SK-N-SH (cell line): ENCODE data around the gene NMT2. TPM values are rescaled to one million over a fixed set of nuclear protein-coding genes. Genes with fewer than 3 reads are reported as not detected.

Experiments used
- CTCF ChIA-PET: fragments of 300-600, 350-600 bp; formaldehyde crosslinking; extraction: SDS; loops from one replicate; lab custom pipeline; 2021; lab: Yijun Ruan, JAX
- POLR2A ChIA-PET: fragments of 350-600 bp; sonication (Branson Sonifier 250); formaldehyde crosslinking; extraction: SDS; loops from one replicate; lab custom pipeline; 2020; ENCODE audit warnings: antibody characterized with exemption, inconsistent platforms; lab: Yijun Ruan, JAX
- DNase-seq: peaks from one replicate; pipeline ENCODE4 v3.0.0; 2012
- H2AFZ ChIP-seq: fragments of 200-600 bp; sonication (generic); 2 replicates; pipeline ENCODE4 v1.8.1; 2016; ENCODE audit warnings: antibody characterized with exemption, mild to moderate bottlenecking, low read depth
- H3F3A ChIP-seq: fragments of 200-600 bp; sonication (generic); replicated peaks from 2 replicates; pipeline ENCODE3; 2016; ENCODE audit warnings: antibody characterized with exemption, mild to moderate bottlenecking; ENCODE audit not compliant: insufficient read depth
- H3K27ac ChIP-seq, 2 experiments: fragments of 200-500 bp in 1 of 2; fragments of 200-600 bp in 1 of 2; sonication (Bioruptor generic) in 1 of 2; sonication (generic), shearing (Covaris generic) in 1 of 2; 2 replicates each; pipeline versions ENCODE4 v1.5.1 to v1.6.1; 2014 to 2016; ENCODE audit warnings: low read depth in 2 of 2, inconsistent platforms in 1 of 2, low read length in 1 of 2, mild to moderate bottlenecking in 1 of 2, mixed read lengths in 1 of 2
- H3K27me3 ChIP-seq: fragments of 200-600 bp; sonication (generic), shearing (Covaris generic); 2 replicates; pipeline ENCODE4 v1.6.1; 2016; ENCODE audit warnings: mixed run types; ENCODE audit not compliant: insufficient read depth
- H3K36me3 ChIP-seq, 2 experiments: fragments of 200-500 bp in 1 of 2; fragments of 200-600 bp in 1 of 2; sonication (Bioruptor generic) in 1 of 2; sonication (generic) in 1 of 2; replicated peaks in 1 of 2; 2 replicates each; pipeline versions ENCODE3 to v1.5.1; 2014 to 2016; ENCODE audit warnings: low read length in 1 of 2, mild to moderate bottlenecking in 1 of 2; ENCODE audit not compliant: insufficient read depth in 2 of 2, control insufficient read depth in 1 of 2
- H3K4me1 ChIP-seq, 2 experiments: fragments of 200-500 bp in 1 of 2; fragments of 200-600 bp in 1 of 2; sonication (Bioruptor generic) in 1 of 2; sonication (generic), shearing (Covaris generic) in 1 of 2; 2 replicates each; pipeline versions ENCODE4 v1.5.1 to v1.6.1; 2014 to 2016; ENCODE audit warnings: low read depth in 1 of 2, low read length in 1 of 2, mixed run types in 1 of 2; ENCODE audit not compliant: insufficient read depth in 2 of 2, control insufficient read depth in 1 of 2
- H3K4me2 ChIP-seq: fragments of 200-600 bp; sonication (generic), shearing (Covaris generic); 2 replicates; pipeline ENCODE4 v1.6.1; 2017; ENCODE audit warnings: mixed run types
- H3K4me3 ChIP-seq, 2 experiments: fragments of 200-500 bp in 1 of 2; fragments of 200-600 bp in 1 of 2; sonication (Bioruptor generic) in 1 of 2; sonication (generic), shearing (Covaris generic) in 1 of 2; 2 replicates each; pipeline versions ENCODE4 v1.5.1 to v1.8.1; 2014 to 2016; ENCODE audit warnings: low read depth in 2 of 2, inconsistent platforms in 1 of 2, low read length in 1 of 2, mild to moderate bottlenecking in 1 of 2, mixed read lengths in 1 of 2, moderate library complexity in 1 of 2
- H3K79me2 ChIP-seq: fragments of 200-600 bp; sonication (generic); 2 replicates; pipeline ENCODE4 v1.8.1; 2017; ENCODE audit warnings: mild to moderate bottlenecking; ENCODE audit not compliant: insufficient read depth
- H3K9ac ChIP-seq: fragments of 200-600 bp; sonication (generic); 2 replicates; pipeline ENCODE4 v1.6.1; 2017; ENCODE audit warnings: mixed run types
- H3K9me2 ChIP-seq: fragments of 200-600 bp; sonication (generic); 2 replicates; pipeline ENCODE4 v1.6.1; 2017; ENCODE audit warnings: mixed run types
- H3K9me3 ChIP-seq: fragments of 200-600 bp; sonication (generic); 2 replicates; pipeline ENCODE4 v1.6.1; 2017; ENCODE audit warnings: mixed run types, mild to moderate bottlenecking, moderate library complexity
- H4K20me1 ChIP-seq: fragments of 200-600 bp; sonication (generic); 2 replicates; pipeline ENCODE4 v1.6.1; 2017; ENCODE audit warnings: mild to moderate bottlenecking, mixed run types; ENCODE audit not compliant: insufficient read depth
- EP300 ChIP-seq, 2 experiments: IDR thresholded peaks; 2 replicates each; pipeline versions ENCODE4 v1.4.0 to v1.6.1; 2012; ENCODE audit warnings: borderline replicate concordance in 1 of 2, low read depth in 1 of 2, low read length in 1 of 2
- GATA2 ChIP-seq: sonication (generic); formaldehyde crosslinking; IDR thresholded peaks from 2 replicates; pipeline ENCODE4 v1.5.0; 2020; ENCODE audit warnings: mild to moderate bottlenecking, missing genetic modification reagents
- MXI1 ChIP-seq: IDR thresholded peaks from 2 replicates; pipeline ENCODE4 v1.6.1; 2012; ENCODE audit warnings: mild to moderate bottlenecking, low read depth, low read length, improper control_type of control experiment
- NRF1 ChIP-seq: IDR thresholded peaks from 2 replicates; pipeline ENCODE4 v1.6.1; 2012; ENCODE audit warnings: low read depth, mild to moderate bottlenecking, low read length
- PBX3 ChIP-seq: IDR thresholded peaks from 2 replicates; pipeline ENCODE4; 2012
- POLR2AphosphoS5 ChIP-seq: IDR thresholded peaks from 2 replicates; pipeline ENCODE4 v1.6.1; 2012; ENCODE audit warnings: low read depth, low read length
- RAD21 ChIP-seq: IDR thresholded peaks from 2 replicates; pipeline ENCODE4 v1.6.1; 2012; ENCODE audit warnings: mild to moderate bottlenecking, low read length
- RCOR1 ChIP-seq: fragments of 150-350 bp; IDR thresholded peaks from 2 replicates; pipeline ENCODE4 v1.6.1; 2017; ENCODE audit warnings: antibody characterized with exemption, low read length
- SIN3A ChIP-seq: IDR thresholded peaks from 2 replicates; pipeline ENCODE4 v1.6.1; 2012; ENCODE audit warnings: low read depth, mild to moderate bottlenecking, low read length, moderate library complexity, borderline replicate concordance
- TAF1 ChIP-seq: IDR thresholded peaks from 2 replicates; pipeline ENCODE4 v1.6.1; 2012; ENCODE audit warnings: low read depth, mild to moderate bottlenecking, low read length, moderate library complexity, borderline replicate concordance
- TEAD4 ChIP-seq: IDR thresholded peaks from 2 replicates; pipeline ENCODE4 v1.4.0; 2012; ENCODE audit warnings: mild to moderate bottlenecking, borderline replicate concordance; ENCODE audit not compliant: insufficient read depth
- WGBS: methylation state at CpG from one replicate; pipeline ENCODE4 v1.1.6; 2017; ENCODE audit warnings: low lambda C conversion rate; 5-methylcytosine and 5-hydroxymethylcytosine counted together
- polyA plus RNA-seq, 3 experiments: library from polyadenylated mRNA; depleted of rRNA; stranded (reverse); fragments of >200 nt; gene quantifications; 2 replicates each; pipeline ENCODE4 v1.2.3, GENCODE V29; 2012
- TF ChIP-seq, protein P1 (sequence below): IDR thresholded peaks from 2 replicates; pipeline ENCODE4 v1.4.0; 2012; ENCODE audit warnings: low read depth, borderline replicate concordance
- TF ChIP-seq, protein P2 (sequence below): fragments of 200-600 bp; sonication (generic); IDR thresholded peaks from 2 replicates; pipeline ENCODE4 v1.6.1; 2017; ENCODE audit warnings: antibody characterized with exemption, mild to moderate bottlenecking, moderate library complexity
- TF ChIP-seq, protein P3 (sequence below): fragments of 150-350 bp; IDR thresholded peaks from 2 replicates; pipeline ENCODE4 v1.6.1; 2017; ENCODE audit warnings: antibody characterized with exemption, low read length, low read depth, borderline replicate concordance
- TF ChIP-seq, protein P4 (sequence below): IDR thresholded peaks from 2 replicates; pipeline ENCODE4 v1.4.0; 2012; ENCODE audit warnings: low read depth, borderline replicate concordance

Gene NMT2
- polyA plus RNA-seq, 1 of the 3 experiments (the other 2 are of a cell fraction), result 25.9 TPM

GRCh38 chr10:15072358-15072757 lies 96.1 kb downstream of the NMT2 start:
- no peak for DNase-seq
- Histone ChIP-seq H3K4me3 (no peak overlapping the region), H3K4me2 (no peak overlapping the region), H3F3A (no peaks in the 10 kb centered on the region)
- POLR2A ChIA-PET, result no interaction called here
- WGBS, result 84% methylated on average over 5 of the region's 5 CpGs
- no peak for TF ChIP-seq EP300 (IDR thresholded peaks at IDR 0.05; ENCODE audit: borderline replicate concordance in 1 of 2, low read depth in 1 of 2, low read length in 1 of 2)
- TF ChIP-seq, protein P1, sequence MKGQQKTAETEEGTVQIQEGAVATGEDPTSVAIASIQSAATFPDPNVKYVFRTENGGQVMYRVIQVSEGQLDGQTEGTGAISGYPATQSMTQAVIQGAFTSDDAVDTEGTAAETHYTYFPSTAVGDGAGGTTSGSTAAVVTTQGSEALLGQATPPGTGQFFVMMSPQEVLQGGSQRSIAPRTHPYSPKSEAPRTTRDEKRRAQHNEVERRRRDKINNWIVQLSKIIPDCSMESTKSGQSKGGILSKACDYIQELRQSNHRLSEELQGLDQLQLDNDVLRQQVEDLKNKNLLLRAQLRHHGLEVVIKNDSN, result no peak
- TF ChIP-seq MXI1, result no peak
- TF ChIP-seq SIN3A, result no peak
- no peak for TF ChIP-seq RCOR1
- no peak for TF ChIP-seq TEAD4
- TF ChIP-seq RAD21, result no peak
- TF ChIP-seq, protein P2, sequence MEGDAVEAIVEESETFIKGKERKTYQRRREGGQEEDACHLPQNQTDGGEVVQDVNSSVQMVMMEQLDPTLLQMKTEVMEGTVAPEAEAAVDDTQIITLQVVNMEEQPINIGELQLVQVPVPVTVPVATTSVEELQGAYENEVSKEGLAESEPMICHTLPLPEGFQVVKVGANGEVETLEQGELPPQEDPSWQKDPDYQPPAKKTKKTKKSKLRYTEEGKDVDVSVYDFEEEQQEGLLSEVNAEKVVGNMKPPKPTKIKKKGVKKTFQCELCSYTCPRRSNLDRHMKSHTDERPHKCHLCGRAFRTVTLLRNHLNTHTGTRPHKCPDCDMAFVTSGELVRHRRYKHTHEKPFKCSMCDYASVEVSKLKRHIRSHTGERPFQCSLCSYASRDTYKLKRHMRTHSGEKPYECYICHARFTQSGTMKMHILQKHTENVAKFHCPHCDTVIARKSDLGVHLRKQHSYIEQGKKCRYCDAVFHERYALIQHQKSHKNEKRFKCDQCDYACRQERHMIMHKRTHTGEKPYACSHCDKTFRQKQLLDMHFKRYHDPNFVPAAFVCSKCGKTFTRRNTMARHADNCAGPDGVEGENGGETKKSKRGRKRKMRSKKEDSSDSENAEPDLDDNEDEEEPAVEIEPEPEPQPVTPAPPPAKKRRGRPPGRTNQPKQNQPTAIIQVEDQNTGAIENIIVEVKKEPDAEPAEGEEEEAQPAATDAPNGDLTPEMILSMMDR, result no peak
- no peak for TF ChIP-seq NRF1
- TF ChIP-seq, protein P3, sequence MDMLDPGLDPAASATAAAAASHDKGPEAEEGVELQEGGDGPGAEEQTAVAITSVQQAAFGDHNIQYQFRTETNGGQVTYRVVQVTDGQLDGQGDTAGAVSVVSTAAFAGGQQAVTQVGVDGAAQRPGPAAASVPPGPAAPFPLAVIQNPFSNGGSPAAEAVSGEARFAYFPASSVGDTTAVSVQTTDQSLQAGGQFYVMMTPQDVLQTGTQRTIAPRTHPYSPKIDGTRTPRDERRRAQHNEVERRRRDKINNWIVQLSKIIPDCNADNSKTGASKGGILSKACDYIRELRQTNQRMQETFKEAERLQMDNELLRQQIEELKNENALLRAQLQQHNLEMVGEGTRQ, result no peak
- TF ChIP-seq GATA2 (CRISPR knock-in tag), result no peak
- TF ChIP-seq, all 33 proteins: peak for 0
- Histone ChIP-seq H3K9me3 (no peaks in the 10 kb centered on the region), H2AFZ (no peak overlapping the region), H3K27me3 (no peaks in the 10 kb centered on the region), H3K4me1 (no peaks in the 10 kb centered on the region), H3K9me2 (no peaks in the 10 kb centered on the region), H3K9ac (no peak overlapping the region), H3K36me3 (no peaks in the 10 kb centered on the region), H3K27ac (no peak overlapping the region), H4K20me1 (no peaks in the 10 kb centered on the region), H3K79me2 (no peaks in the 10 kb centered on the region)
- CTCF ChIA-PET, result no interaction called here

- H3K9ac ChIP-seq, result no peak overlapping the region
- POLR2A ChIA-PET, result no interaction called here
- H2AFZ ChIP-seq, result no peak overlapping the region
- H3K79me2 ChIP-seq, result no peaks in the 10 kb centered on the region
- CTCF ChIA-PET, result no interaction called here
- H3K4me3 ChIP-seq, result no peak overlapping the region
- H3K9me2 ChIP-seq, result no peaks in the 10 kb centered on the region
- no peaks in the 10 kb centered on the region for H4K20me1 ChIP-seq
- no peaks in the 10 kb centered on the region for H3K36me3 ChIP-seq
- H3K27ac ChIP-seq, result no peak overlapping the region
- no peaks in the 10 kb centered on the region for H3K9me3 ChIP-seq
- no peaks in the 10 kb centered on the region for H3F3A ChIP-seq
- TF ChIP-seq, protein P4, sequence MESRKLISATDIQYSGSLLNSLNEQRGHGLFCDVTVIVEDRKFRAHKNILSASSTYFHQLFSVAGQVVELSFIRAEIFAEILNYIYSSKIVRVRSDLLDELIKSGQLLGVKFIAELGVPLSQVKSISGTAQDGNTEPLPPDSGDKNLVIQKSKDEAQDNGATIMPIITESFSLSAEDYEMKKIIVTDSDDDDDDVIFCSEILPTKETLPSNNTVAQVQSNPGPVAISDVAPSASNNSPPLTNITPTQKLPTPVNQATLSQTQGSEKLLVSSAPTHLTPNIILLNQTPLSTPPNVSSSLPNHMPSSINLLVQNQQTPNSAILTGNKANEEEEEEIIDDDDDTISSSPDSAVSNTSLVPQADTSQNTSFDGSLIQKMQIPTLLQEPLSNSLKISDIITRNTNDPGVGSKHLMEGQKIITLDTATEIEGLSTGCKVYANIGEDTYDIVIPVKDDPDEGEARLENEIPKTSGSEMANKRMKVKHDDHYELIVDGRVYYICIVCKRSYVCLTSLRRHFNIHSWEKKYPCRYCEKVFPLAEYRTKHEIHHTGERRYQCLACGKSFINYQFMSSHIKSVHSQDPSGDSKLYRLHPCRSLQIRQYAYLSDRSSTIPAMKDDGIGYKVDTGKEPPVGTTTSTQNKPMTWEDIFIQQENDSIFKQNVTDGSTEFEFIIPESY, result no peak
- TF ChIP-seq PBX3 (no peak), RCOR1 (no peak), POLR2AphosphoS5 (no peak), TEAD4 (no peak), TAF1 (no peak)
- TF ChIP-seq, protein P2, result no peak
- no peak for DNase-seq
- H3K4me2 ChIP-seq, result no peak overlapping the region
- H3K27me3 ChIP-seq, result no peaks in the 10 kb centered on the region
- H3K4me1 ChIP-seq, result no peaks in the 10 kb centered on the region
- WGBS, result 66% methylated on average over 4 of the region's 4 CpGs
These were observed 99.3 kb downstream of the NMT2 start for GRCh38 chr10:15069230-15069629.
